HG03558 (cell line): ENCODE results near the gene WFDC8.

ENCODE experiments used
- ATAC-seq: cut with Tn5 transposase; IDR thresholded peaks from one replicate; pipeline ENCODE4 v1.9.1; 2021; ENCODE audit warnings: moderate number of reproducible peaks; ENCODE audit not compliant: unreplicated experiment; ENCODE audit errors: extremely low read depth

WFDC8 gene

DNA sequence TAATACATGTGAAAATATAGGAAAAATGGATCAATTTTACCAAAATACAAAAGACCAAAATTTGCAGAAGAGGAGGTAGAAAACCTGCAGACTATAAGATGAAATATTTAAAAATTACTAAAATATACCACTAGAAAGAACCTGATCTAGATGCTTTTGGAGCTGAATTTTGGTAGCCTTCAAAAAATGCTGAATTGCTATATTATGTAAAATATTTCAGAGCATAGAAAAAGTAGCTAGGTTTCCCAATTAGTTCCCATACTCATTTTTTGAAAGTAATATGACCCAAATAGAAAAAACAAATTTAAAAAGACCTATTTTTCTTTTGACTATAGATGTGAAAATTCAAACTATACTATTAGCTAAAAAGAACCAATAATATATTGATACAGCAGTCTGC is 28.3 kb downstream of the WFDC8 start:
- no peak for ATAC-seq

GRCh38 chr20:45548410-45548809 is 30.7 kb downstream of the WFDC8 start:
- ATAC-seq = no peak

GRCh38 chr20:45547206-45547770 is 31.8 kb downstream of the WFDC8 start, which contains the start of gene EPPIN:
TSS of gene EPPIN (minus strand) at chr20:45547401. CDS start at chr20:45547357, 44 bp downstream.
- ATAC-seq = no peak

GRCh38 chr20:45545754-45546453 is 33.2 kb downstream of the WFDC8 start:
- ATAC-seq = no peak

DNA sequence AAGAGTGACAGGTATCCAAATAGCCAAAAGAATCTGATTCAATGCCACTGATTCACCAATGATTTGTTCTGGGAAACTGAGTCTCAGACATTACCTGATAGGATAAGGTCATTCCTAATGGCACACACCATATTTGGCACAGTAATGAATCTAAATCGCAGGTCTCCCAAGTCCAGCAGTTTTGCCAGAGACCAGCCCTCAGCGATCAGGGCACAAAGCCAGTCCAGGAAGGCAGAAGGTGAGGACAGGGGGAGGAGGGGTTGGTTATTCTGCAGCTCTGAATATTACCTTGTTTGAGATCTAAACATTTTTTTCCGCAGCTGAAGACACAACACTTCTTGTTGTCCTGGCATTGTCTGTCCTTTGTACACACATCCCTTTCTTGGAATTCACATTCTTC is 33.7 kb downstream of the WFDC8 start:
- ATAC-seq = no peak

DNA sequence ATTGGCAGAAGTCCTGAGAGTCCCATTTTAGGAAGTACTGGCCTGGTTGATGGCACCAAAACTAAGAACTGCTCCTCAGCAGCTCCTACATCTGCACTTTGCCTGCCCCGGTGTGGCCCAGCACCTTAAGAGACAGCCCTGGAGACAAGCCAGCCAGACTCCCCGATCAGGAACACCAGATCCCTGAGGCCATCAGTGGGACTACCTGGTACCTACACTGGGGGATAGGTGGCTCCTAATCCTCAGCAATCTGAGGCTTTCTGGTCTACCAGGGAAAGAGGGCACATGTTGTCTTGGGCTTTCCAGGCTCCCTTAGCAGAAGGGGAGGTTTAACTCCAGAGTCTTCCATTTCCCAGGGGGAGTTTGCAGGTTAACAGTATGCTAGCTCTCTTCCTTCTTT is 39.7 kb downstream of the WFDC8 start, which contains the start of gene WFDC6:
Gene WFDC6, minus strand, starts transcription at position 101 of the 400 bp plus-strand sequence. Its CDS starts 75 bp downstream, at position 26.
- no peak for ATAC-seq

DNA sequence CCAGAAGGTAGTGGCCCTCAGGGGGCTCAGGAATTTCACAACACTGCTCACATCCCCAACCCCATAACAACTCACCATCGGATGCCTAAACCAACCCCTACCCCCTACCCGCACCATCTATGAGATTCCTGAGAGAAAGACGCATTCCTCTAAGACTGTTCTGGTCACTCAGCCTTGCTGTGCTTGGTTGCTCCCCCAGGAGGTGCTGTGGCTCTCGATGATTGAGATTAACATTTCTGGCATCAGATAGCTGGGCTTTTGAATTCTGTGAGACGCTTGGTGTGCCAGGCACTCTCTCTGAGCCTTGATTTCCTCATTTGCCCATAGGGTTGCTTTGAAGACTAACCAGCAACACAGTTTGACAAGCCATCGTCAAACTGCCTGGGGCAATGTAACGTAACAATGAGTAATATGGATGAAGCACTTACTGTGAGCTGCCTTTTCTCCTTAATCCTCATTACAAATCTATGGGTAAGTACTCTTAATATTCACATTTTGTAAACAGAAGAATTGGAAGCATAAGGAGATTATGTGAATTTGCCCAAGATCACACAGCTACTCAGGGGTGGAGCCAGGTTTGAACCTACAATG is 40.8 kb downstream of the WFDC8 start:
- no peak for ATAC-seq

DNA sequence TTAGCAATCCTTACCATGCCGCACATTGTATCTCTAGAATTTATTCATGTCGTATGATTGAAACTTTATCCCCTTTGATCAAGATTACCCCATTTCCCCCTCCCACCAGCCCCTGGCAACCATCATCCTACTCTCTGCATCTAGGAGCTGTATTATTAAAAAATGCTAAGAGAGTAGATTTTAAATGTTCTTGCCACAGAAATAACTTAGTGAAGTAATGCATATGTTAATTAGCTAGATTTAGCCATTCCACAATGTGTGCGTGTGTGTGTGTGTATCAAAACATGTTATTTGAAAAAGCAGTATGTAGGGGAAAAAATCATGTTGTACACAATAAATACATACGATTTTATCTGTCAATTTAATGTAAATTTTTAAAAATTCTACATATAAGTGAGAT is 51.8 kb downstream of the WFDC8 start:
- ATAC-seq = no peak

DNA sequence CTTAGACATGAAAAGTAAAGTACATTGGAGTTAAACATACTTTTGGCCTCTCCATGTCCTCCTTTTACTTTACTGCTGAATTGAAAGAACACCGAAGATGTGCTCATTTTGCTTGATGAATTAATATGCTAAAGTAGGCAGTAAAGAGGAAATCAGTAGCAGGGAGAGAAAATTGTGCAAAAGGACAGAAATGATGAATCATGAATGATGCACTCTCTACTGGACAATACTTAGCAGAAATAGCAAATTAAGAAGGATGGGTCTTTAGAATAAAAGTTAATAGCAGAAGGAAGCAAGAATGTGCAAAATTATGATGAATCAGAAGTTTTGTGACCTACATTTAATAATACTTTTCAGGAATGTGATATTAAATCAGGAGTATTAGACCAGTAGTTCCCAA is 55.3 kb downstream of the WFDC8 start:
- ATAC-seq = no peak

DNA sequence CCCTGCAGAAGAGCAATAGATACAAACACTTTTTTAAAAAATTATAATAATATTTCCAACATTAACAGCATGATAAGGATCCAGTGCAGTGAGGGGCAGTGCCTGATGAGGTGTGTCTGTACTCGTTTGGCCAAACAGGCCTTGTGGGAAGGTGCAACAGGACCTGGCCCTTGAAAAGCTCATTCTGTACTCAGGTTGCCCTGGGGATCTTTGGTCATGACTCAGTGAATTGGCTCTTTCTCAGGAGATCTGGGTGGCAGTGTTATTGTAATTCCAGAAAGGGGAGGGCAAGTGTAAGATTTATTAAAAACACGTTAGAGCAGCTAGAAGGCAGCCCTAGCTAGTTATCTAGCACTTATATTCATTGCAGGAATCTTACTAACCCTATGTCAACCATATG is 60.8 kb downstream of the WFDC8 start:
- ATAC-seq = no peak

DNA sequence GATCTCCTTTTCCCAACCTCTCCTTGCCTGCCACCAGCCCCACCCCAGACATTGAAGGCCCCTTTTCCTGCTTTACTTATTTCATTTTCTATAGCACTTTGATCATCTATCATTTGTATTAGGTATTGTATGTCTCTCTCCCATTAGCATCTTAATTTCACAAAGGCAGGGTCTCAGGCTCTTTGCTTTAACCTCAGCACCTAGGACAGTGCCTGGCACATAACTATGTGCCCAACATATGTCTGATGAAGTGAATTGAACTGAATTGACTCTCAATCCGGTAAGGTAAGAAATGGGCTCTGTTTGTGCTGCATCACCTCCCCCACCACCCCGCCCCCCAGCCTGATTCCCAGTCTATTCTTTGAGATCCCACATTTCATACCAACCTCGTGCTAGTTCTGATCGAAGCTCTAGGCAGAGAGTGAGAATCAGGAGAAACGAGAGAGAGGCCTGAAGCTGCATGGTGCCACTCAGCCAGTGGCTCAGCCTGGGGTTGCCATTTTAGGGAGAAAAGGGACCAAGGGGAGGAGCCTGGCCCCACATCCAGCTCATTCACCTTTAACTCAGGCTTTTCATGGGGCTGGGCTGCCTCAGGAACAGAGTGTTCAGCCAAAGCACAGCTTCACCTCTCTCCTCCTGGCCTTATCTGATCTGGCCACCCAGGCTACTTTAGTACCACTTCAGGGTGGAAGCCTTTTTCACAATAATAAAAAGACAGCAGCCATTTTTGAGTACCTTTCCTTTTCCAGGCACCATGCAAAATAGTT is 63.8 kb downstream of the WFDC8 start, which contains the start of gene SPINT3:
Gene SPINT3, minus strand, starts transcription at position 476 of the 767 bp plus-strand sequence. Its CDS starts 14 bp downstream, at position 462.
- no peak for ATAC-seq

GRCh38 chr20:45510242-45510862 is 68.7 kb downstream of the WFDC8 start:
- no peak for ATAC-seq

GRCh38 chr20:45509091-45509490 is 70.0 kb downstream of the WFDC8 start:
- no peak for ATAC-seq

DNA sequence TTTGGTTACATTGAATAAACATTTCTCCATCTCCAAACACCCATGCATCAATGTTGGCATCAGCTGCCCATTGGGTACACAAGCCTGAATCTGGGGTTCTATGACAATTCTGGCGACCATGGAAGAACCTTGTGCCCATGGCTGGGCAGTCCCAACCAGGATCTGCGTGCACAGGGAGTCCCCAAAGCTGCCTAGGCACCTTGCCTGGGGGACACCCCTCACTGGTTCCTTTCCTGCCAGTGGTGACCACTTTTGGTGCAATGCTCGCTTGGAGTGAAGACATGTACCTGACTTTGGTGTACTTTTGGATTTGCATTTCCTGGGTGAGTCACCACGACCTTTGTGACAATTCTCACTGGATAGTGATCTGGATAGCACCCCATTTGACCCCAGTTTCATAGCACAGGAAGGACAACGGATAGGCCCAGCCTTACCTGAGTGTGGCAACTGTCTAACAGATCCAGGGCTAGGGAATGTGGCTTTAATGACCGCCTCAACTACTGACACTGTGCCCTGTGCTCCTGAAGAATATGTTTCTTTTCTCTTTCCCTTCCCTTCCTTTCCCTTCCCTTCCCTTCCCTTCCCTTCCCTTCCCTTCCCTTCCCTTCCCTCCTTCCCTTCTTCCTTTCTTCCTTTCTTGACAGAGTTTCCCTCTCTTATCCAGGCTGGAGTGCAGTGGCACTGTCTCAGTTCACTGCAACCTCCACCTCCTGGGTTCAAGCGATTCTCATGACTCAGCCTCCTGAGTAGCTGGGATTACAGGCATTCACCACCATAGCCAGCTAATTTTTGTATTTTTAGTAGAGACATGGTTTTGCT is 70.8 kb downstream of the WFDC8 start:
- no peak for ATAC-seq

DNA sequence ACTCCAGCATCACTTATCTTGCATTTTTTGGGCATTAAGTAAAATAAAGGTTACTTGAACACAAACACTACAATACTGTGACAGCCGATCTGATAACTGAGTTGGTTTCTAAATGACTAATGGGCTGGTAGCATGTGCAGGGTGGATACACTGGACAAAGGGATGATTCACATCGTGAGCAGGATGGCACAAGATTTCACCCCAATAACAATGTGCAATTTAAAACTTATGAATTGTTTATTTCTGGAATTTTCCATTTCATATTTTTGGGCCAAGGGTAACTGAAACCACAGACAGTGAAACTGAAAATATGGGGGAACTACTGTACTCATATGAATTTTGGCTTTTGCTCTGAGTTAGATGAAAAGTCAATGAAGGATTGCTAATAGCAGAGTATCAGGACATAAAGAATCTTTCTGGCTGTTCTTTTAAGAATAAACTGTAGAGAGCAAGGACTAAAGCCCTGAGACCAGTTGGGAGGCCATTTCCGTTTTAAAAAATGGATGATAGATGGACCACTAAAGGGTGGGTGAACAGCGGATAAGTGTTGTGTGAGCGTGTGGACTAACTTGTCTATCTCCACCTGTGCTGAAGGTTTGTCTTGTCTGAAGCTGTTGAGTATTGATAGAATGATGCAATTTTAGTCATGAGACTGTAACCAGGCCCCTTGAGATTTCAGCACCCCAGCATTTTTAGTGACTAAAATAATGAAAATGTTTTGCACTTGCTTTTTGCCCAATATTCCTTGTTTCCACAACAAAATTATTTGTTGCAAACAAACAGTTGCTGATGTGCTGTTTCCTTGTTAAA is 71.9 kb downstream of the WFDC8 start:
- no peak for ATAC-seq

DNA sequence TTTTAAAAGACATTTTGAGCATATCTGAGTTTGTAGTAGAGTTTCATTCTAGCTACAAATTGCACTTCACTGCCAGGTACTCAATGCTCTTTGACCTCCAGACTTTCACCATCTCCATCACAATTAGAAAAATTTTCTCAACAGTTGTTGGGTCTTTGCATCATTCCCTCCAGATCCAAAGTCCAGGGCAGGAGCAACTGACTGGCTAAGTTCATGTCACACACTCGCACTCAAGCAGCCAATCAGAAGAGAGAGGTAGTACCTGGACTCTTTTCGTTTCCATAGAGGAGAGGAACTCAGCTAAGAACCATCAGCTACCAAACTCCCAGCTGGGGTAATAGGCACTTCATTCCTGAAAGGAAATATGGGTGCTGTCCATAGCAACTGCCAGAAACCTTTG is 72.7 kb downstream of the WFDC8 start:
- no peak for ATAC-seq

DNA sequence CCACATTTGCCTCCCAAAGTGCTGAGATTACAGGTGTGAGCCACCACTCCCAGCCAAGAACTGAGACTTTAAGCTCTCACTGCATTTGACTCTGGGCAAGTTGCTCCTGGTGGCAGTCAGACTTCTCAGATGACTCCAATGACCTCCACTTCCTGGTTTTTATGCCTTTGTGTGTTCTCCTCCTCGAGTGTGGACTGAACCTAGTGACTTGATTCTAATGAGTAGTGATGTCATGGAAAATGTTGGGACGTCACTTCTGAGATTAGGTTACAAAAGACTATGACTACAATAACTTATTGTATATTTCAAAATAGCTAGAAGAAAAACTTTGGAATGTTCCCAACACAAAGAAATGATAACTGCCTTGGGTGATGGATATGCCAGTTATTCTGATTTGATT is 75.7 kb downstream of the WFDC8 start:
- no peak for ATAC-seq

DNA sequence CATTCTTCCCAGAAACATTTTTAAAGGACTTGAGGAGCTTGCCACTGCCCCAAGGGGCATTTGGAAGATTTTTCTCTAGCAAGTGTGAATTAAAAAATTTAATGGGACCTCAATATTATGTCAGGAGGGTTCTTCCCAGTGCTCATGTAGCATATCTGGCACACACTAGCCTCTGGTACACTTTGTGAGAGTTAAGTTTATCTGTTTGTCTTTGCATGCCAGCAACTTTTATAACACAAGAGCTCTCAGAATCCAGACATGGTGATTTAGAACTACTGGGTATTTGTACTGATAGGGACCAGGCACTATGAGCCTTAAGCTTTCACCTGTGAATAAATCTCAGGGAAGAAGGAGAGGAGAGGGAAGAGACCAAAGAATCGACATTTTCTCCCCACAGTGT is 76.5 kb downstream of the WFDC8 start:
- ATAC-seq = no peak
